ENCODE data around the gene TRIP13.

GRCh38 chr5:922436-923280, 30.0 kb downstream of the TRIP13 start:
- TF ChIP-seq POLR2A (IDR thresholded peaks at IDR 0.05): no peak
- no peak for TF ChIP-seq CTCF (IDR thresholded peaks at IDR 0.05 in 4 of 5, conservative IDR thresholded peaks at IDR 0.05 in 1 of 5)

All from gastrocnemius medialis (tissue), 4 donors.